Liver (tissue), 9 donors: Measurements from ENCODE around the gene SF1. TPM values are rescaled to one million over a fixed set of nuclear protein-coding genes. Genes with fewer than 3 reads are reported as not detected.

Source experiments
- DNase-seq: peaks from one replicate; pipeline ENCODE4 v3.0.0-alpha.2; 2017; ENCODE audit warnings: low spot score
- H3K27ac ChIP-seq, 2 donors: one replicate each; pipeline ENCODE4 v1.7.0; 2013; ENCODE audit warnings: inconsistent platforms in 2 of 2, low read length in 2 of 2, control low read depth in 1 of 2, low read depth in 1 of 2, mild to moderate bottlenecking in 1 of 2
- H3K27me3 ChIP-seq, 4 donors: one replicate each; pipeline versions ENCODE4 v1.6.1 to v1.7.0; 2013; ENCODE audit warnings: low read length in 3 of 4, inconsistent platforms in 1 of 4, mild to moderate bottlenecking in 1 of 4, moderate library complexity in 1 of 4; ENCODE audit not compliant: control insufficient read depth in 4 of 4, insufficient read depth in 4 of 4
- H3K36me3 ChIP-seq, 4 donors: one replicate each; pipeline versions ENCODE4 v1.6.1 to v1.7.0; 2013; ENCODE audit warnings: low read length in 3 of 4, mild to moderate bottlenecking in 3 of 4, low read depth in 1 of 4, moderate library complexity in 1 of 4; ENCODE audit not compliant: control insufficient read depth in 4 of 4, insufficient read depth in 3 of 4
- H3K4me1 ChIP-seq, 4 donors: one replicate each; pipeline versions ENCODE4 v1.6.1 to v1.7.0; 2013; ENCODE audit warnings: low read length in 3 of 4, mild to moderate bottlenecking in 3 of 4, moderate library complexity in 1 of 4; ENCODE audit not compliant: control insufficient read depth in 4 of 4, insufficient read depth in 4 of 4
- H3K4me3 ChIP-seq, 3 donors: one replicate each; pipeline versions ENCODE4 v1.6.1 to v1.7.0; 2013; ENCODE audit warnings: low read length in 3 of 3, control low read depth in 1 of 3, low read depth in 1 of 3, mild to moderate bottlenecking in 1 of 3
- H3K9ac ChIP-seq, 2 donors: one replicate each; pipeline ENCODE4 v1.7.0; 2013; ENCODE audit warnings: low read length in 2 of 2, mild to moderate bottlenecking in 2 of 2, moderate library complexity in 2 of 2, control low read depth in 1 of 2, low read depth in 1 of 2
- H3K9me3 ChIP-seq, 4 donors: one replicate each; pipeline versions ENCODE4 v1.6.1 to v1.7.0; 2013; ENCODE audit warnings: low read length in 3 of 4; ENCODE audit not compliant: control insufficient read depth in 4 of 4
- ATF3 ChIP-seq: IDR thresholded peaks from 2 replicates; pipeline ENCODE4 v1.6.1; 2016; ENCODE audit warnings: antibody characterized with exemption
- CTCF ChIP-seq: fragments of 150-350 bp; IDR thresholded peaks from 2 replicates; pipeline ENCODE4 v1.5.1; 2017; ENCODE audit warnings: improper control_type of control experiment, low read depth, low read length; ENCODE audit not compliant: missing input control
- EGR1 ChIP-seq, 2 donors: IDR thresholded peaks; 2 replicates each; pipeline ENCODE4 v1.6.1; 2016 to 2018; ENCODE audit warnings: antibody characterized with exemption in 2 of 2, low read depth in 2 of 2
- FOXA1 ChIP-seq: IDR thresholded peaks from 2 replicates; pipeline ENCODE4 v1.6.1; 2016; ENCODE audit warnings: antibody characterized with exemption
- FOXA2 ChIP-seq: IDR thresholded peaks from 2 replicates; pipeline ENCODE4 v1.6.1; 2016; ENCODE audit warnings: antibody characterized with exemption
- GABPA ChIP-seq, 2 donors: IDR thresholded peaks in 1 of 2; conservative IDR thresholded peaks in 1 of 2; 2 replicates each; pipeline ENCODE4 v1.6.1; 2016; ENCODE audit warnings: antibody characterized with exemption in 2 of 2, mild to moderate bottlenecking in 1 of 2, moderate library complexity in 1 of 2
- HNF4A ChIP-seq, 2 donors: conservative IDR thresholded peaks; 2 replicates each; pipeline ENCODE4 v1.6.1; 2016; ENCODE audit warnings: antibody characterized with exemption in 2 of 2, mild to moderate bottlenecking in 2 of 2
- HNF4G ChIP-seq: IDR thresholded peaks from 2 replicates; pipeline ENCODE4 v1.6.1; 2016; ENCODE audit warnings: antibody characterized with exemption
- JUND ChIP-seq, 2 donors: IDR thresholded peaks; 2 replicates each; pipeline ENCODE4 v1.6.1; 2016; ENCODE audit warnings: antibody characterized with exemption in 2 of 2
- MAX ChIP-seq: IDR thresholded peaks from 2 replicates; pipeline ENCODE4 v1.6.1; 2016; ENCODE audit warnings: antibody characterized with exemption
- NR2F2 ChIP-seq: IDR thresholded peaks from 2 replicates; pipeline ENCODE4 v1.6.1; 2016; ENCODE audit warnings: antibody characterized with exemption
- RAD21 ChIP-seq, 2 donors: IDR thresholded peaks; 2 replicates each; pipeline ENCODE4 v1.6.1; 2016; ENCODE audit warnings: antibody characterized with exemption in 2 of 2, mild to moderate bottlenecking in 2 of 2
- REST ChIP-seq: IDR thresholded peaks from 2 replicates; pipeline ENCODE4 v1.6.1; 2016; ENCODE audit warnings: antibody characterized with exemption, mild to moderate bottlenecking
- RXRA ChIP-seq, 2 donors: IDR thresholded peaks; 2 replicates each; pipeline ENCODE4 v1.6.1; 2017 to 2018; ENCODE audit warnings: antibody characterized with exemption in 2 of 2, mild to moderate bottlenecking in 1 of 2
- SP1 ChIP-seq: IDR thresholded peaks from 2 replicates; pipeline ENCODE4 v1.6.1; 2018; ENCODE audit warnings: antibody characterized with exemption, mild to moderate bottlenecking
- TAF1 ChIP-seq: conservative IDR thresholded peaks from 2 replicates; pipeline ENCODE4 v1.6.1; 2016; ENCODE audit warnings: antibody characterized with exemption, mild to moderate bottlenecking
- YY1 ChIP-seq: IDR thresholded peaks from 2 replicates; pipeline ENCODE4 v1.6.1; 2016; ENCODE audit warnings: antibody characterized with exemption, mild to moderate bottlenecking
- ZBTB33 ChIP-seq: IDR thresholded peaks from 2 replicates; pipeline ENCODE4 v1.6.1; 2016; ENCODE audit warnings: antibody characterized with exemption
- WGBS: extraction: QIAGEN DNeasy Blood & Tissue Kit; methylation state at CpG from one replicate; pipeline ENCODE4 v1.1.7; 2013; 5-methylcytosine and 5-hydroxymethylcytosine counted together
- polyA plus RNA-seq, 2 donors: library from polyadenylated mRNA; stranded (reverse) in 1 of 2; unstranded in 1 of 2; fragments of 200-250 nt in 1 of 2; fragments of >200 nt in 1 of 2; fragmentation: Nextera tagmentation in 1 of 2; extraction: Ambion mirVana in 1 of 2; gene quantifications; one replicate each; pipeline versions ENCODE4 v1.2.1 to v1.2.3, GENCODE V29; 2013 to 2015
- total RNA-seq, 2 donors: library from RNA; depleted of rRNA; stranded (reverse); fragments of >200 nt; gene quantifications; one replicate each; pipeline ENCODE4 v1.2.3, GENCODE V29; 2014
- donor health status: healthy.
- donor health status: healthy.
- donor health status: healthy.
- donor health status: healthy.
- donor health status: healthy.

The SF1 gene
- total and polyA plus RNA-seq, 4 donors: 44.9 to 135 (median 50.1) TPM

- Histone ChIP-seq H3K4me1 (peaks cover 3 to 18% (median 10%) of the 10 kb centered on the region in 4 donors), H3K9me3 (no peaks in the 10 kb centered on the region), H3K4me3 (peak overlapping the region; percentile 42 to 67 (median 65)), H3K27ac (peak overlapping the region; percentile 60 to 82), H3K36me3 (peaks cover 6 to 24% (median 7%) of the 10 kb centered on the region in 4 donors), H3K27me3 (no peaks in the 10 kb centered on the region), H3K9ac (peak overlapping the region in 1 of 2 donors; percentile 58)
- no peak for DNase-seq
- no peak for TF ChIP-seq CTCF
- TF ChIP-seq MAX: no peak
- TF ChIP-seq YY1: no peak
- TF ChIP-seq NR2F2: no peak
- no peak for TF ChIP-seq JUND (IDR thresholded peaks at IDR 0.05)
- no peak for TF ChIP-seq TAF1
- TF ChIP-seq ZBTB33: no peak
- no peak for TF ChIP-seq EGR1 (IDR thresholded peaks at IDR 0.05; ENCODE audit: low read depth in 2 of 2)
- no peak for TF ChIP-seq HNF4G
- TF ChIP-seq REST: no peak
- no peak for TF ChIP-seq RAD21 (IDR thresholded peaks at IDR 0.05)
- TF ChIP-seq FOXA1: no peak
- no peak for TF ChIP-seq RXRA (IDR thresholded peaks at IDR 0.05)
- no peak for TF ChIP-seq GABPA (IDR thresholded peaks at IDR 0.05 in 1 of 2, conservative IDR thresholded peaks at IDR 0.05 in 1 of 2)
- no peak for TF ChIP-seq SP1
- no peak for TF ChIP-seq HNF4A (conservative IDR thresholded peaks at IDR 0.05)
- TF ChIP-seq FOXA2: no peak
- no peak for TF ChIP-seq ATF3
- WGBS: 63% methylated on average over 15 of the region's 15 CpGs
Measured at GRCh38 chr11:64803846-64804345, 25.6 kb upstream of the SF1 start.
